B cell (primary cell): Measurements from ENCODE around the gene LUZP4. TPM values are rescaled to one million over a fixed set of nuclear protein-coding genes. Genes with fewer than 3 reads are reported as not detected.

Experiments used
- ATAC-seq: fragments of 200-7000 bp; cut with Tn5 transposase; one replicate; pipeline ENCODE4 v1.10.0; 2021; ENCODE audit warnings: low read depth, mild to moderate bottlenecking, moderate number of reproducible peaks, moderate library complexity
- CTCF ChIA-PET: fragments of 350-600 bp; sonication (Branson Sonifier 250); formaldehyde crosslinking; loops from one replicate; lab custom pipeline; 2021; ENCODE audit warnings: antibody characterized with exemption, inconsistent platforms; lab: Charles Lee
- POLR2A ChIA-PET: fragments of 350-600 bp; sonication (Branson Sonifier 250); formaldehyde crosslinking; loops from one replicate; lab custom pipeline; 2021; ENCODE audit warnings: antibody characterized with exemption; lab: Charles Lee
- DNase-seq: peaks from one replicate; pipeline ENCODE4 v3.0.0; 2013
- H2AFZ ChIP-seq: 2 replicates; pipeline ENCODE4 v1.6.1; 2012; ENCODE audit warnings: mild to moderate bottlenecking, low read depth, low read length; ENCODE audit not compliant: insufficient read depth, poor library complexity, severe bottlenecking
- H3K27ac ChIP-seq, 2 donors: 1 replicate in 1 of 2; 2 replicates in 1 of 2; pipeline ENCODE4 v1.5.1; 2012 to 2013; ENCODE audit warnings: low read length in 2 of 2, mild to moderate bottlenecking in 2 of 2, moderate library complexity in 1 of 2
- H3K27me3 ChIP-seq, 4 experiments: fragments of 200-600 bp in 1 of 4; sonication (generic) in 1 of 4; replicated peaks in 1 of 4; 1 replicate in 2 of 4; 2 replicates in 2 of 4; pipeline versions ENCODE4 v1.6.1 to v1.7.0; 2013 to 2016; ENCODE audit warnings: low read length in 3 of 4, mild to moderate bottlenecking in 2 of 4, mixed read lengths in 1 of 4, moderate library complexity in 1 of 4; ENCODE audit not compliant: insufficient read depth in 4 of 4, control insufficient read depth in 3 of 4; ENCODE audit errors: control extremely low read depth in 1 of 4
- H3K36me3 ChIP-seq, 2 experiments: replicated peaks in 1 of 2; 1 replicate in 1 of 2; 2 replicates in 1 of 2; pipeline versions ENCODE4 v1.6.1 to v1.7.1; 2013; ENCODE audit warnings: low read length in 1 of 2; ENCODE audit not compliant: insufficient read depth in 2 of 2, control insufficient read depth in 1 of 2; ENCODE audit errors: control extremely low read depth in 1 of 2, extremely low read depth in 1 of 2
- H3K4me1 ChIP-seq, 2 donors: fragments of 200-600 bp in 1 of 2; sonication (generic) in 1 of 2; 1 replicate in 1 of 2; 2 replicates in 1 of 2; pipeline versions ENCODE4 v1.5.1 to v1.6.1; 2013 to 2017; ENCODE audit warnings: low read length in 2 of 2; ENCODE audit not compliant: control insufficient read depth in 2 of 2, insufficient read depth in 2 of 2
- H3K4me2 ChIP-seq: replicated peaks from 2 replicates; pipeline ENCODE3; 2012; ENCODE audit warnings: mild to moderate bottlenecking, low read depth, low read length; ENCODE audit not compliant: poor library complexity, severe bottlenecking
- H3K4me3 ChIP-seq, 5 experiments: fragments of 200-600 bp in 1 of 5; sonication (generic) in 1 of 5; 1 replicate in 3 of 5; 2 replicates in 2 of 5; pipeline versions ENCODE4 v1.5.1 to v1.7.0; 2011 to 2016; ENCODE audit warnings: low read length in 4 of 5, mild to moderate bottlenecking in 4 of 5, low read depth in 2 of 5, control low read depth in 1 of 5, moderate library complexity in 1 of 5; ENCODE audit not compliant: insufficient read depth in 1 of 5; ENCODE audit errors: control extremely low read depth in 1 of 5, extremely low read depth in 1 of 5
- H3K79me2 ChIP-seq: fragments of 200-600 bp; sonication (generic); one replicate; pipeline ENCODE4 v1.6.0; 2016; ENCODE audit warnings: low read length; ENCODE audit not compliant: control insufficient read depth, insufficient read depth
- H3K9ac ChIP-seq: fragments of 200-600 bp; sonication (generic); 2 replicates; pipeline ENCODE4 v1.6.1; 2017; ENCODE audit warnings: mild to moderate bottlenecking, low read length, moderate library complexity
- H3K9me3 ChIP-seq, 3 donors: one replicate each; pipeline versions ENCODE4 v1.6.1 to v1.7.1; 2013; ENCODE audit warnings: low read length in 2 of 3; ENCODE audit not compliant: control insufficient read depth in 2 of 3, insufficient read depth in 1 of 3; ENCODE audit errors: control extremely low read depth in 1 of 3
- H4K20me1 ChIP-seq: 2 replicates; pipeline ENCODE4 v1.6.0; 2012; ENCODE audit warnings: mild to moderate bottlenecking, low read length; ENCODE audit not compliant: insufficient read depth, control insufficient read depth, poor library complexity, severe bottlenecking
- H3K27ac Mint-ChIP-seq: one replicate; pipeline ENCODE4 v1.8.0; 2021; ENCODE audit warnings: mixed read lengths
- H3K27me3 Mint-ChIP-seq: one replicate; pipeline ENCODE4 v1.8.0; 2021; ENCODE audit warnings: mixed read lengths
- H3K4me1 Mint-ChIP-seq: one replicate; pipeline ENCODE4 v1.8.0; 2021; ENCODE audit warnings: mixed read lengths
- H3K4me3 Mint-ChIP-seq: one replicate; pipeline ENCODE4 v1.8.0; 2021; ENCODE audit warnings: mixed read lengths
- H3K9me3 Mint-ChIP-seq: one replicate; pipeline ENCODE4 v1.8.0; 2022; ENCODE audit warnings: mixed read lengths; ENCODE audit not compliant: insufficient read depth
- CTCF ChIP-seq: fragments of 200-600 bp; IDR thresholded peaks from one replicate; pipeline ENCODE4 v1.8.0; 2022; ENCODE audit warnings: antibody characterized with exemption, mild to moderate bottlenecking
- EZH2 ChIP-seq: IDR thresholded peaks from 2 replicates; pipeline ENCODE4 v1.6.1; 2012; ENCODE audit warnings: borderline replicate concordance, low read depth, mild to moderate bottlenecking, moderate library complexity, low read length; ENCODE audit not compliant: insufficient read depth, poor library complexity, severe bottlenecking
- WGBS: methylation state at CpG from one replicate; pipeline ENCODE4 v1.1.5; 2013; ENCODE audit warnings: missing lambda C conversion rate; ENCODE audit not compliant: insufficient coverage; 5-methylcytosine and 5-hydroxymethylcytosine counted together
- intact Hi-C: fragments of 100-400 bp; cut with micrococcal nuclease; formaldehyde crosslinking; loops from one replicate; pipeline ENCODE4 v1.10.0; 2022
- polyA plus RNA-seq: library from polyadenylated mRNA; depleted of rRNA; stranded (reverse); fragments of >200 nt; gene quantifications from 2 replicates; pipeline ENCODE4 v1.2.3, GENCODE V29; 2012
- total RNA-seq, 2 donors: library from RNA; stranded (reverse); fragments of 120-200 nt in 1 of 2; gene quantifications; 1 replicate in 1 of 2; 2 replicates in 1 of 2; pipeline versions ENCODE4 v1.2.3 to v1.2.4, GENCODE V29; 2013 to 2022

The LUZP4 gene
- total and polyA plus RNA-seq, 2 donors (not counting 1 experiment from before 2014, with no cell fraction given): not detected

GRCh38 chrX:115297189-115297588 is 7.7 kb downstream of the LUZP4 start:
- no CpG with 5 or more reads among the region's 1 CpG for WGBS

GRCh38 chrX:115311139-115311538 is 21.6 kb downstream of the LUZP4 start:
- no peak for DNase-seq
- H3K4me1 Mint-ChIP-seq: no peaks in the 10 kb centered on the region
- H3K36me3 ChIP-seq: no peaks in the 10 kb centered on the region
- ChIA-PET CTCF (interaction anchor here (0.8 kb wide), 1 partner anchor 19 kb away, joined by 3 read pairs; no protein-coding TSS in a partner anchor), POLR2A (no interaction called here)
- TF ChIP-seq EZH2 (no peak), CTCF (no peak)
- no peaks in the 10 kb centered on the region for H3K27me3 Mint-ChIP-seq
- no peaks in the 10 kb centered on the region for H3K27me3 ChIP-seq
- no peak overlapping the region for H3K27ac Mint-ChIP-seq
- intact Hi-C loops: no loop called here
- H3K27ac ChIP-seq: no peak overlapping the region
- no peaks in the 10 kb centered on the region for H3K4me1 ChIP-seq
- no peak overlapping the region for H3K4me3 ChIP-seq
- H3K4me3 Mint-ChIP-seq: no peak overlapping the region
- no peaks in the 10 kb centered on the region for H3K9me3 Mint-ChIP-seq
- H2AFZ ChIP-seq: no peak overlapping the region
- no peak for ATAC-seq
- H3K9me3 ChIP-seq: no peaks in the 10 kb centered on the region
- no peak overlapping the region for H3K9ac ChIP-seq
- no peak overlapping the region for H3K4me2 ChIP-seq
- H4K20me1 ChIP-seq: no peaks in the 10 kb centered on the region
- H3K79me2 ChIP-seq: no peaks in the 10 kb centered on the region
- no CpG with 5 or more reads among the region's 1 CpG for WGBS

More at GRCh38 chrX:115297189-115297588, 7.7 kb downstream of the LUZP4 start:
- Histone ChIP-seq H3K9ac (no peak overlapping the region), H4K20me1 (no peaks in the 10 kb centered on the region), H2AFZ (no peak overlapping the region), H3K27ac (no peak overlapping the region), H3K27me3 (no peaks in the 10 kb centered on the region), H3K9me3 (no peaks in the 10 kb centered on the region), H3K79me2 (no peaks in the 10 kb centered on the region), H3K4me2 (no peak overlapping the region), H3K4me1 (no peaks in the 10 kb centered on the region), H3K4me3 (no peak overlapping the region), H3K36me3 (no peaks in the 10 kb centered on the region)
- intact Hi-C loops: no loop called here
- TF ChIP-seq CTCF (no peak), EZH2 (no peak)
- DNase-seq (no peak), ATAC-seq (no peak)
- ChIA-PET POLR2A (no interaction called here), CTCF (no interaction called here)
- Mint-ChIP-seq H3K4me3 (no peak overlapping the region), H3K27me3 (no peaks in the 10 kb centered on the region), H3K4me1 (no peaks in the 10 kb centered on the region), H3K27ac (no peak overlapping the region), H3K9me3 (no peaks in the 10 kb centered on the region)
